C4-2B (cell line): ENCODE results near the gene PNPLA6.

Experiments
- CTCF ChIP-seq: fragments of 450-650 bp; conservative IDR thresholded peaks from 2 replicates; pipeline ENCODE4 v1.5.1; 2017; ENCODE audit warnings: mild to moderate bottlenecking
- ZFX ChIP-seq: fragments of 450-650 bp; IDR thresholded peaks from 2 replicates; pipeline ENCODE4 v1.6.1; 2017

GRCh38 chr19:7550987-7551761, 15.7 kb downstream of the PNPLA6 start:
- TF ChIP-seq ZFX (no peak), CTCF (no peak)
